NCI-H2196 (cell line): ENCODE results near the gene SUCO.
"Not testable (repeated sequence)": the region's sequence is repeated elsewhere in the genome, so short reads cannot be mapped to it uniquely, and the experiment has no call there.

Source experiments
- DNase-seq: peaks from one replicate; lab custom pipeline; 2025; ENCODE audit not compliant: unreplicated experiment; lab: John Stamatoyannopoulos, UW

Gene SUCO

GRCh38 chr1:172603816-172604215 is 70.9 kb downstream of the SUCO start:
- DNase-seq = no peak

- no peak for DNase-seq
Observed at GRCh38 chr1:172605641-172606040, 72.7 kb downstream of the SUCO start.

GRCh38 chr1:172607145-172607544 is 74.2 kb downstream of the SUCO start:
- no peak for DNase-seq

- DNase-seq = no peak
Observed at GRCh38 chr1:172608098-172608601, 75.2 kb downstream of the SUCO start.

- no peak for DNase-seq
Observed at GRCh38 chr1:172609528-172609927, 76.6 kb downstream of the SUCO start.

- no peak for DNase-seq
Observed at GRCh38 chr1:172612478-172612877, 79.5 kb downstream of the SUCO start.

- DNase-seq = no peak
Observed at GRCh38 chr1:172613294-172613693, 80.3 kb downstream of the SUCO start.

- no peak for DNase-seq
Observed at GRCh38 chr1:172616195-172616594, 83.2 kb downstream of the SUCO start.

GRCh38 chr1:172616636-172617035 is 83.7 kb downstream of the SUCO start:
- DNase-seq = no peak

GRCh38 chr1:172620603-172621002 is 87.7 kb downstream of the SUCO start:
- DNase-seq = not testable (repeated sequence)

GRCh38 chr1:172622541-172622940 is 89.6 kb downstream of the SUCO start:
- no peak for DNase-seq

- no peak for DNase-seq
Observed at GRCh38 chr1:172623748-172624147, 90.8 kb downstream of the SUCO start.

GRCh38 chr1:172626845-172627244 is 93.9 kb downstream of the SUCO start:
- no peak for DNase-seq

GRCh38 chr1:172627702-172628101 is 94.8 kb downstream of the SUCO start:
- no peak for DNase-seq

- DNase-seq = no peak
Observed at GRCh38 chr1:172628401-172628800, 95.5 kb downstream of the SUCO start.

GRCh38 chr1:172629170-172629569 is 96.2 kb downstream of the SUCO start:
- DNase-seq = no peak

GRCh38 chr1:172629638-172630037 is 96.7 kb downstream of the SUCO start:
- no peak for DNase-seq

GRCh38 chr1:172630056-172630818 is 97.3 kb downstream of the SUCO start:
- DNase-seq = no peak

- no peak for DNase-seq
Observed at GRCh38 chr1:172630868-172631267, 97.9 kb downstream of the SUCO start.

GRCh38 chr1:172637522-172637921 is 104.6 kb downstream of the SUCO start:
- no peak for DNase-seq

GRCh38 chr1:172638249-172638648 is 105.3 kb downstream of the SUCO start:
- no peak for DNase-seq

GRCh38 chr1:172638885-172639831 is 106.2 kb downstream of the SUCO start:
- DNase-seq = no peak
